Transverse colon (tissue), 4 donors: Measurements from ENCODE around the gene DHRS1. TPM values are rescaled to one million over a fixed set of nuclear protein-coding genes. Genes with fewer than 3 reads are reported as not detected.

Source experiments
- DNase-seq: peaks from one replicate; pipeline ENCODE4 v3.0.0-alpha.2; 2019
- H3K27ac ChIP-seq, 4 donors: fragments of 200-600 bp; sonication (generic); 2 replicates each; pipeline ENCODE4 v1.5.1; 2016 to 2018; ENCODE audit warnings: inconsistent platforms in 4 of 4
- H3K27me3 ChIP-seq: fragments of 200-600 bp; sonication (generic); 2 replicates; pipeline ENCODE4 v1.5.1; 2017; ENCODE audit warnings: inconsistent platforms
- H3K36me3 ChIP-seq, 4 donors: fragments of 200-600 bp; sonication (generic); 2 replicates each; pipeline ENCODE4 v1.5.1; 2017 to 2019; ENCODE audit warnings: inconsistent platforms in 4 of 4
- H3K4me1 ChIP-seq, 4 donors: fragments of 200-600 bp; sonication (generic); 2 replicates each; pipeline ENCODE4 v1.5.1; 2017 to 2020; ENCODE audit warnings: inconsistent platforms in 4 of 4
- H3K4me3 ChIP-seq, 4 donors: fragments of 200-600 bp; sonication (generic); 1 replicate in 1 of 4; 2 replicates in 3 of 4; pipeline versions ENCODE4 v1.5.1 to v1.6.1; 2017 to 2019; ENCODE audit warnings: inconsistent platforms in 4 of 4
- H3K9me3 ChIP-seq, 2 donors: fragments of 200-600 bp; sonication (generic); 2 replicates each; pipeline ENCODE4 v1.5.1; 2017 to 2019; ENCODE audit warnings: inconsistent platforms in 2 of 2
- CTCF ChIP-seq, 5 experiments: fragments of 200-600 bp in 3 of 5; fragments of 450-650 bp in 2 of 5; sonication (generic) in 3 of 5; IDR thresholded peaks; 1 replicate in 2 of 5; 2 replicates in 3 of 5; pipeline ENCODE4 v1.5.1; 2016 to 2017; ENCODE audit warnings: antibody characterized with exemption in 5 of 5, inconsistent platforms in 3 of 5, mild to moderate bottlenecking in 2 of 5, moderate library complexity in 1 of 5
- EP300 ChIP-seq: sonication (generic); formaldehyde crosslinking; IDR thresholded peaks from one replicate; pipeline ENCODE4 v1.6.1; 2017; ENCODE audit warnings: antibody characterized with exemption, low read depth
- POLR2A ChIP-seq: fragments of 450-650 bp; IDR thresholded peaks from one replicate; pipeline ENCODE4 v1.6.1; 2016; ENCODE audit warnings: antibody characterized with exemption, mild to moderate bottlenecking, moderate library complexity
- POLR2AphosphoS5 ChIP-seq, 3 donors: sonication (generic); formaldehyde crosslinking; IDR thresholded peaks; one replicate each; pipeline ENCODE4 v1.6.1; 2016; ENCODE audit warnings: antibody characterized with exemption in 3 of 3
- WGBS, 2 donors: methylation state at CpG; one replicate each; pipeline ENCODE4 v1.1.5; 2018; ENCODE audit warnings: low coverage in 1 of 2; 5-methylcytosine and 5-hydroxymethylcytosine counted together
- in situ Hi-C, 4 donors: fragments of 200-750 bp; cut with MboI; loops; one replicate each; pipeline versions ENCODE4 v1.15.0 to v1.15.1; 2017; ENCODE audit warnings: low sequenced_read_pairs in 3 of 4, low pct_ligation_motif_present in 1 of 4, low pct_unique_long_range_greater_than_20kb in 1 of 4
- intact Hi-C: fragments of 100-400 bp; cut with DNase I; formaldehyde crosslinking; loops from one replicate; pipeline ENCODE4 v1.15.1; 2023; ENCODE audit warnings: low total_unique reads
- total RNA-seq, 4 donors: library from RNA; depleted of rRNA; stranded (reverse); fragments of >200 nt; gene quantifications; one replicate each; pipeline ENCODE4 v1.1.0, GENCODE V29; 2016

Gene DHRS1
- total RNA-seq, 4 donors from 2014 or later = 84.2 to 106 (median 94.6) TPM

DNA sequence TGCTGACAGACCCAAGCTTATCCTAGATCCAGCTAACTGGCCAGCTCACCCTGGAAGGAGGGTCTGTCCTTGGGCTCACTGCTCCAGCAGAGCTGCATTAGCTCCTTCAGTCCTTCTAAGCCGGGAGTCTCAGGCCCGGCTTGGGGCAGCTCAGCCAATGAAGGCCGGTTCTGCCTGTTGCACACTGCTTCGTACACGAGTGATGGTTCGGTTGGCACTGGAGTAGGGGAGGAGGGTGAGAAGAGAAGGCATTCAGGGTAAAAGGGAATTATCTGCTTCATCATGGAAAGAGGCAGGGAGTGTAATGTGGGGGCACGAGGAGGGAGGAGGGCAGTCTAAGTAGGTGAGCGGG lies 38.2 kb upstream of the DHRS1 start:
- no peak overlapping the region for H3K27ac ChIP-seq
- peaks cover 0 to 4% (median 0%) of the 10 kb centered on the region in 4 donors for H3K36me3 ChIP-seq
- in situ Hi-C loops = loop anchor here in 3 of 4 donors (5.0 to 25.0 kb wide), 3 partner anchors 95 to 100 kb away; partner anchors contain the start of genes CBLN3 (in 1 of the 3), KHNYN (in 1 of the 3) and SDR39U1 (in 1 of the 3)
- peaks cover 23% of the 10 kb centered on the region for H3K27me3 ChIP-seq
- no peak for DNase-seq
- intact Hi-C loops = no loop called here
- no peaks in the 10 kb centered on the region for H3K9me3 ChIP-seq
- peaks cover 10 to 40% (median 27%) of the 10 kb centered on the region in 4 donors for H3K4me1 ChIP-seq
- WGBS, 2 donors = 85 to 98% methylated on average over 6 to 8 of the region's 8 CpGs
- H3K4me3 ChIP-seq = no peak overlapping the region
- TF ChIP-seq POLR2AphosphoS5 (IDR thresholded peaks at IDR 0.05) (no peak), EP300 (no peak), CTCF (IDR thresholded peaks at IDR 0.05) (no peak), POLR2A (no peak)

DNA sequence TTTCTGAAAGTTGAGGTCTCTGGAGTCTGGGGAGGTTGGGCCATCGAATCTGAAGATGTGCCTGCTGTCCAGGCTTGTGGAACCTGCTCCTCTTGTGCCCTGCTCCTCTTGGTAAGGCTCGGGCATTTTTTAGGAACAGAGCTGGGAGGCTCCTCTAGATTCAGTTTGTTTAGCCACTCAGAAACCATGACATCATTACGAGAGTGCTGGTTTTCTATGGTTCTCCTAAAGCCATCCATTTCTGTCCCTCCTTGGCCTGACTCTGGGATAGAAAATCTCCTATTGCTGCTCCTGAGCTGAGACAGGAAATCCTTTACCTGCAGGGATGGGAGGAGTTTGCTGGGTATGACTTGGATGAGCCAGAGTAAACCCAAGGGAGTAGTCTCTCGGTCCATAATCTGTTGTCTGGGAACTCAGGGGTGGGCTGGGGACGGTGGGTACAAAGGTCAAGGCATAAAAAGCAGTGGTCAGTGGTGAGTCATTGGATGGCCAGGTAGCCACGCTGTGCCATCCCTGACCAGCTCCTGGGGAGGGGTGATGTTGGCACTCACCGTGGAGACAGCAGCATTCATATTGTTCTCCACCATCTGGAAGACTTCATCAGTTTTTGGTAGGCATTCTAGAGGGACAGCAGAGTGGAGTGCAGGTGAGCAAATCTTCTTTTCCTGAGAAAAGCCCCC lies 37.7 kb upstream of the DHRS1 start:
- 79 to 88% methylated on average over 2 to 7 of the region's 7 CpGs for WGBS, 2 donors
- peaks cover 28% of the 10 kb centered on the region for H3K27me3 ChIP-seq
- in situ Hi-C loops = loop anchor here in 3 of 4 donors (5.0 to 25.0 kb wide), 3 partner anchors 95 to 100 kb away; partner anchors contain the start of genes CBLN3 (in 1 of the 3), KHNYN (in 1 of the 3) and SDR39U1 (in 1 of the 3)
- DNase-seq = no peak
- H3K27ac ChIP-seq = no peak overlapping the region
- intact Hi-C loops = no loop called here
- no peak for TF ChIP-seq POLR2A
- no peak for TF ChIP-seq POLR2AphosphoS5 (IDR thresholded peaks at IDR 0.05)
- no peak for TF ChIP-seq CTCF (IDR thresholded peaks at IDR 0.05)
- no peak for TF ChIP-seq EP300
- H3K4me1 ChIP-seq = peaks cover 15 to 45% (median 32%) of the 10 kb centered on the region in 4 donors
- H3K9me3 ChIP-seq = no peaks in the 10 kb centered on the region
- no peak overlapping the region for H3K4me3 ChIP-seq
- peaks cover 0 to 4% (median 0%) of the 10 kb centered on the region in 4 donors for H3K36me3 ChIP-seq

- WGBS, 2 donors = 81% methylated on average over 12 of the region's 12 CpGs; no CpG with 5 or more reads in 1 of the 2 donors
- in situ Hi-C loops = loop anchor here in 3 of 4 donors (5.0 to 25.0 kb wide), 3 partner anchors 97 to 102 kb away; partner anchors contain the start of genes CBLN3 (in 1 of the 3), KHNYN (in 1 of the 3) and SDR39U1 (in 1 of the 3)
- DNase-seq = no peak
Observed at GRCh38 chr14:24335461-24336171, 36.0 kb upstream of the DHRS1 start.

More at GRCh38 chr14:24335461-24336171, 36.0 kb upstream of the DHRS1 start:
- Histone ChIP-seq H3K9me3 (no peaks in the 10 kb centered on the region), H3K36me3 (peaks cover 0 to 4% (median 0%) of the 10 kb centered on the region in 4 donors), H3K4me3 (peak overlapping the region in 1 of 4 donors; percentile 41), H3K4me1 (peaks cover 15 to 51% (median 36%) of the 10 kb centered on the region in 4 donors), H3K27ac (peak overlapping the region in 2 of 4 donors; percentile 4 to 13), H3K27me3 (peaks cover 28% of the 10 kb centered on the region)
- intact Hi-C loops = no loop called here
- no peak for TF ChIP-seq CTCF (IDR thresholded peaks at IDR 0.05)
- TF ChIP-seq POLR2A = no peak
- no peak for TF ChIP-seq EP300
- TF ChIP-seq POLR2AphosphoS5 (IDR thresholded peaks at IDR 0.05) = peak in 1 of 3 donors; percentile 10
